H9 (cell line): ENCODE results near the gene PRRC2B. TPM values are rescaled to one million over a fixed set of nuclear protein-coding genes. Genes with fewer than 3 reads are reported as not detected.

Source experiments
- DNase-seq: peaks from one replicate; pipeline ENCODE4 v3.0.0-alpha.2; 2017
- H2AFZ ChIP-seq: one replicate; pipeline ENCODE4 v1.6.1; 2013; ENCODE audit warnings: mild to moderate bottlenecking, low read length, control low read depth, moderate library complexity
- H2AK5ac ChIP-seq: 2 replicates; pipeline ENCODE4 v1.6.1; 2013; ENCODE audit warnings: low read length, control low read depth, mixed read lengths; ENCODE audit not compliant: insufficient read length
- H2BK120ac ChIP-seq: one replicate; pipeline ENCODE4 v1.6.1; 2013; ENCODE audit warnings: low read depth, mild to moderate bottlenecking, low read length, control low read depth, inconsistent platforms; ENCODE audit not compliant: poor library complexity, severe bottlenecking
- H2BK12ac ChIP-seq: 2 replicates; pipeline ENCODE4 v1.6.1; 2013; ENCODE audit warnings: low read length, control low read depth, mixed read lengths, low read depth; ENCODE audit not compliant: insufficient read length
- H2BK15ac ChIP-seq: 2 replicates; pipeline ENCODE4 v1.6.1; 2013; ENCODE audit warnings: low read depth, low read length, control low read depth
- H2BK20ac ChIP-seq: one replicate; pipeline ENCODE4 v1.6.1; 2013; ENCODE audit warnings: low read depth, mild to moderate bottlenecking, low read length, control low read depth, inconsistent platforms; ENCODE audit not compliant: poor library complexity, severe bottlenecking
- H2BK5ac ChIP-seq: 2 replicates; pipeline ENCODE4 v1.6.1; 2013; ENCODE audit warnings: low read length, control low read depth, mixed read lengths; ENCODE audit not compliant: insufficient read length
- H3K14ac ChIP-seq: 2 replicates; pipeline ENCODE4 v1.6.1; 2013; ENCODE audit warnings: low read length, control low read depth; ENCODE audit not compliant: insufficient read depth
- H3K18ac ChIP-seq: 2 replicates; pipeline ENCODE4 v1.6.1; 2013; ENCODE audit warnings: low read depth, mild to moderate bottlenecking, mixed read lengths, low read length, control low read depth; ENCODE audit not compliant: insufficient read length
- H3K23ac ChIP-seq: 2 replicates; pipeline ENCODE4 v1.6.1; 2013; ENCODE audit warnings: low read length, control low read depth, mixed read lengths, low read depth; ENCODE audit not compliant: insufficient read length
- H3K23me2 ChIP-seq: 2 replicates; pipeline ENCODE4 v1.6.1; 2013; ENCODE audit warnings: low read depth, mild to moderate bottlenecking, mixed read lengths, low read length, control low read depth; ENCODE audit not compliant: insufficient read length, poor library complexity, severe bottlenecking
- H3K27ac ChIP-seq: 2 replicates; pipeline ENCODE4 v1.5.1; 2013; ENCODE audit warnings: low read length, control low read depth, mixed read lengths, low read depth; ENCODE audit not compliant: insufficient read length
- H3K27me3 ChIP-seq: 2 replicates; pipeline ENCODE4 v1.6.1; 2013; ENCODE audit warnings: low read length, control low read depth, inconsistent platforms; ENCODE audit not compliant: insufficient read depth
- H3K4ac ChIP-seq: 2 replicates; pipeline ENCODE4 v1.6.1; 2013; ENCODE audit warnings: low read depth, mild to moderate bottlenecking, control low read depth, inconsistent platforms, low read length, moderate library complexity
- H3K4me1 ChIP-seq: 2 replicates; pipeline ENCODE4 v1.6.1; 2013; ENCODE audit warnings: low read length, control low read depth, inconsistent platforms; ENCODE audit not compliant: insufficient read depth
- H3K4me2 ChIP-seq: 2 replicates; pipeline ENCODE4 v1.6.1; 2013; ENCODE audit warnings: low read length, control low read depth, mixed read lengths; ENCODE audit not compliant: insufficient read length, insufficient read depth
- H3K56ac ChIP-seq: 2 replicates; pipeline ENCODE4 v1.6.1; 2013; ENCODE audit warnings: low read depth, mild to moderate bottlenecking, mixed read lengths, low read length, control low read depth; ENCODE audit not compliant: insufficient read length
- H3K79me1 ChIP-seq: 2 replicates; pipeline ENCODE4 v1.6.1; 2013; ENCODE audit warnings: low read depth, mild to moderate bottlenecking, moderate library complexity, low read length, control low read depth, inconsistent platforms; ENCODE audit not compliant: insufficient read depth, poor library complexity, severe bottlenecking
- H3K79me2 ChIP-seq: 2 replicates; pipeline ENCODE4 v1.6.1; 2013; ENCODE audit warnings: low read length, control low read depth, inconsistent platforms; ENCODE audit not compliant: insufficient read depth
- H3K9ac ChIP-seq: 2 replicates; pipeline ENCODE4 v1.6.1; 2013; ENCODE audit warnings: low read length, control low read depth, mixed read lengths; ENCODE audit not compliant: insufficient read length; ENCODE audit errors: extremely low read depth
- H3K9me3 ChIP-seq: one replicate; pipeline ENCODE4 v1.6.1; 2013; ENCODE audit warnings: low read depth, low read length, inconsistent platforms; ENCODE audit not compliant: control insufficient read depth
- H3T11ph ChIP-seq: one replicate; pipeline ENCODE4 v1.6.1; 2013; ENCODE audit warnings: mild to moderate bottlenecking, low read length, control low read depth, inconsistent platforms
- H4K20me1 ChIP-seq: one replicate; pipeline ENCODE4 v1.6.1; 2013; ENCODE audit not compliant: control insufficient read depth, insufficient read length, insufficient read depth
- H4K5ac ChIP-seq: 2 replicates; pipeline ENCODE4 v1.6.1; 2013; ENCODE audit warnings: low read depth, mild to moderate bottlenecking, mixed read lengths, low read length, control low read depth; ENCODE audit not compliant: insufficient read length
- H4K8ac ChIP-seq: replicated peaks from 2 replicates; pipeline ENCODE4 v1.6.1; 2013; ENCODE audit warnings: low read length, control low read depth, mixed read lengths, low read depth; ENCODE audit not compliant: insufficient read length
- H4K91ac ChIP-seq: 2 replicates; pipeline ENCODE4 v1.6.1; 2013; ENCODE audit warnings: low read depth, mild to moderate bottlenecking, moderate library complexity, mixed read lengths, low read length, control low read depth; ENCODE audit not compliant: insufficient read length
- H3K27ac Mint-ChIP-seq, 3 experiments: 2 replicates in 2 of 3; 3 replicates in 1 of 3; pipeline ENCODE4 v1.8.0; 2020 to 2021; ENCODE audit warnings: mixed read lengths in 3 of 3, mild to moderate bottlenecking in 1 of 3, moderate library complexity in 1 of 3
- H3K27me3 Mint-ChIP-seq: 2 replicates; pipeline ENCODE4 v1.8.0; 2021; ENCODE audit warnings: low read depth, mild to moderate bottlenecking, moderate library complexity, mixed read lengths
- H3K36me3 Mint-ChIP-seq, 3 experiments: 2 replicates in 2 of 3; 3 replicates in 1 of 3; pipeline ENCODE4 v1.8.0; 2020 to 2021; ENCODE audit warnings: low read depth in 3 of 3, mixed read lengths in 3 of 3; ENCODE audit not compliant: insufficient read depth in 1 of 3
- H3K4me1 Mint-ChIP-seq, 2 experiments: 2 replicates each; pipeline ENCODE4 v1.8.0; 2020; ENCODE audit warnings: mixed read lengths in 2 of 2
- H3K4me3 Mint-ChIP-seq, 2 experiments: 2 replicates in 1 of 2; 3 replicates in 1 of 2; pipeline ENCODE4 v1.8.0; 2020 to 2021; ENCODE audit warnings: mild to moderate bottlenecking in 2 of 2, mixed read lengths in 2 of 2, moderate library complexity in 1 of 2
- H3K9me3 Mint-ChIP-seq, 2 experiments: 2 replicates in 1 of 2; 3 replicates in 1 of 2; pipeline ENCODE4 v1.8.0; 2020; ENCODE audit warnings: mild to moderate bottlenecking in 2 of 2, mixed read lengths in 2 of 2, moderate library complexity in 1 of 2
- WGBS: extraction: QIAGEN DNeasy Blood & Tissue Kit; methylation state at CpG from one replicate; pipeline ENCODE4 v1.1.7; 2013; ENCODE audit warnings: missing lambda C conversion rate, low lambda C conversion rate, mixed read lengths; ENCODE audit not compliant: insufficient read length; ENCODE audit errors: extremely low coverage; 5-methylcytosine and 5-hydroxymethylcytosine counted together
- total RNA-seq: library from RNA; stranded (reverse); gene quantifications from 2 replicates; pipeline ENCODE4 v1.2.1, GENCODE V29; 2021
- TF ChIP-seq, protein P1 (sequence below): fragments of 200-600 bp; sonication (generic); conservative IDR thresholded peaks from 3 replicates; pipeline ENCODE4 v1.8.0; 2021; ENCODE audit warnings: antibody characterized with exemption, mild to moderate bottlenecking

PRRC2B gene
- total RNA-seq, 1 experiment from 2014 or later = 251 TPM

GRCh38 chr9:131505012-131505411 is 111.1 kb downstream of the PRRC2B start:
- Histone ChIP-seq H4K91ac (no peak overlapping the region), H4K20me1 (peaks cover 2% of the 10 kb centered on the region), H2BK5ac (no peak overlapping the region), H3K23ac (no peak overlapping the region), H2BK20ac (no peak overlapping the region), H2BK15ac (no peak overlapping the region), H3K4me1 (no peaks in the 10 kb centered on the region), H3K56ac (no peak overlapping the region), H2AK5ac (no peak overlapping the region), H4K5ac (no peak overlapping the region), H3K27me3 (no peaks in the 10 kb centered on the region), H3K79me2 (no peaks in the 10 kb centered on the region), H2BK12ac (no peak overlapping the region), H3K18ac (no peak overlapping the region), H2AFZ (no peak overlapping the region), H3K4ac (no peak overlapping the region), H3K4me2 (no peak overlapping the region), H3K27ac (no peak overlapping the region), H4K8ac (no peak overlapping the region), H3K9me3 (no peaks in the 10 kb centered on the region), H3K79me1 (no peaks in the 10 kb centered on the region), H3K23me2 (peaks cover 9% of the 10 kb centered on the region), H3T11ph (no peak overlapping the region), H3K14ac (no peak overlapping the region), H2BK120ac (no peak overlapping the region), H3K9ac (no peak overlapping the region)
- Mint-ChIP-seq H3K27me3 (peaks cover 7% of the 10 kb centered on the region), H3K36me3 (peaks cover 8 to 44% (median 42%) of the 10 kb centered on the region in 3 experiments; a peak in 6 of 7 replicates), H3K27ac (no peak overlapping the region; a peak in 2 of 7 replicates), H3K4me3 (no peak overlapping the region; a peak in 2 of 5 replicates), H3K9me3 (no peaks in the 10 kb centered on the region), H3K4me1 (peaks cover 34 to 50% of the 10 kb centered on the region in 2 experiments)
- no peak for DNase-seq
- TF ChIP-seq, protein P1, sequence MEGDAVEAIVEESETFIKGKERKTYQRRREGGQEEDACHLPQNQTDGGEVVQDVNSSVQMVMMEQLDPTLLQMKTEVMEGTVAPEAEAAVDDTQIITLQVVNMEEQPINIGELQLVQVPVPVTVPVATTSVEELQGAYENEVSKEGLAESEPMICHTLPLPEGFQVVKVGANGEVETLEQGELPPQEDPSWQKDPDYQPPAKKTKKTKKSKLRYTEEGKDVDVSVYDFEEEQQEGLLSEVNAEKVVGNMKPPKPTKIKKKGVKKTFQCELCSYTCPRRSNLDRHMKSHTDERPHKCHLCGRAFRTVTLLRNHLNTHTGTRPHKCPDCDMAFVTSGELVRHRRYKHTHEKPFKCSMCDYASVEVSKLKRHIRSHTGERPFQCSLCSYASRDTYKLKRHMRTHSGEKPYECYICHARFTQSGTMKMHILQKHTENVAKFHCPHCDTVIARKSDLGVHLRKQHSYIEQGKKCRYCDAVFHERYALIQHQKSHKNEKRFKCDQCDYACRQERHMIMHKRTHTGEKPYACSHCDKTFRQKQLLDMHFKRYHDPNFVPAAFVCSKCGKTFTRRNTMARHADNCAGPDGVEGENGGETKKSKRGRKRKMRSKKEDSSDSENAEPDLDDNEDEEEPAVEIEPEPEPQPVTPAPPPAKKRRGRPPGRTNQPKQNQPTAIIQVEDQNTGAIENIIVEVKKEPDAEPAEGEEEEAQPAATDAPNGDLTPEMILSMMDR = no peak
- WGBS = no CpG with 5 or more reads among the region's 8 CpGs
